HCT116 (cell line): ENCODE results near the gene COX6B2. TPM values are rescaled to one million over a fixed set of nuclear protein-coding genes. Genes with fewer than 3 reads are reported as not detected.
A peak's percentile ranks its signal among the peaks of the same experiment; 100 is the strongest.

Experiments
- ATAC-seq: fragments of 200-7000 bp; cut with Tn5 transposase; 2 replicates; pipeline ENCODE4 v1.9.1; 2020; ENCODE audit warnings: mild to moderate bottlenecking, moderate library complexity
- BruUV-seq: library from RNA; stranded (reverse); fragments of 400-500 nt; replicated peaks from 2 replicates; lab custom pipeline; 2021; lab: Mats Ljungman, UMichigan
- CTCF ChIA-PET: fragments of 300-600 bp; sonication (Branson Sonifier 250); formaldehyde crosslinking; loops from one replicate; lab custom pipeline; 2021; ENCODE audit warnings: antibody characterized with exemption; lab: Charles Lee
- POLR2A ChIA-PET: fragments of 300-600, 350-600 bp; sonication (Branson Sonifier 250); formaldehyde crosslinking; loops from one replicate; lab custom pipeline; 2021; ENCODE audit warnings: antibody characterized with exemption; lab: Charles Lee
- RAD21 ChIA-PET, 2 experiments: fragments of 300-600 bp; sonication (Branson Sonifier 250); formaldehyde crosslinking; loops; one replicate each; lab custom pipeline; 2023; ENCODE audit warnings: low total read pairs in 2 of 2; ENCODE audit not compliant: uncharacterized antibody in 2 of 2, unreplicated experiment in 2 of 2, low non-redundant PET in 1 of 2; lab: Charles Lee
- DNase-seq: peaks from one replicate; pipeline ENCODE4 v3.0.0-alpha.2; 2010; ENCODE audit warnings: low read depth, low spot score
- H2AFZ ChIP-seq: fragments of 200-600 bp; shearing (Covaris generic), sonication (generic); 2 replicates; pipeline ENCODE4 v1.6.1; 2017; ENCODE audit warnings: low read depth, mixed run types, mixed read lengths, antibody characterized with exemption, low read length; ENCODE audit not compliant: poor library complexity, severe bottlenecking
- H3K27ac ChIP-seq: 2 replicates; pipeline ENCODE4 v1.5.1; 2012; ENCODE audit warnings: low read depth, low read length
- H3K27me3 ChIP-seq: fragments of 200-600 bp; sonication (generic); 2 replicates; pipeline ENCODE4 v1.6.1; 2016; ENCODE audit warnings: mixed run types, low read length, mixed read lengths; ENCODE audit not compliant: insufficient read depth
- H3K36me3 ChIP-seq, 2 experiments: fragments of 200-500 bp in 1 of 2; fragments of 200-600 bp in 1 of 2; sonication (Bioruptor generic) in 1 of 2; sonication (generic) in 1 of 2; 2 replicates each; pipeline versions ENCODE4 v1.5.1 to v1.6.1; 2014 to 2016; ENCODE audit warnings: low read length in 2 of 2, inconsistent platforms in 1 of 2, mixed read lengths in 1 of 2, mixed run types in 1 of 2; ENCODE audit not compliant: insufficient read depth in 2 of 2, control insufficient read depth in 1 of 2
- H3K4me1 ChIP-seq, 2 experiments: fragments of 200-600 bp in 1 of 2; sonication (generic) in 1 of 2; 2 replicates each; pipeline versions ENCODE4 v1.5.1 to v1.6.1; 2012 to 2017; ENCODE audit warnings: low read length in 2 of 2, inconsistent platforms in 1 of 2, mild to moderate bottlenecking in 1 of 2, mixed read lengths in 1 of 2, mixed run types in 1 of 2, moderate library complexity in 1 of 2; ENCODE audit not compliant: insufficient read depth in 2 of 2, control insufficient read depth in 1 of 2
- H3K4me2 ChIP-seq: fragments of 200-600 bp; sonication (generic); 2 replicates; pipeline ENCODE4 v1.6.1; 2017; ENCODE audit warnings: mixed run types, low read length, mixed read lengths
- H3K4me3 ChIP-seq, 2 experiments: fragments of 200-600 bp in 1 of 2; sonication (generic) in 1 of 2; replicated peaks in 1 of 2; 2 replicates each; pipeline ENCODE4 v1.5.1; 2011 to 2016; ENCODE audit warnings: low read length in 2 of 2, control low read depth in 1 of 2, low read depth in 1 of 2, mild to moderate bottlenecking in 1 of 2, mixed read lengths in 1 of 2, mixed run types in 1 of 2
- H3K79me2 ChIP-seq: fragments of 200-600 bp; sonication (generic); 2 replicates; pipeline ENCODE4 v1.6.1; 2017; ENCODE audit warnings: mild to moderate bottlenecking, mixed run types, low read length, moderate library complexity, mixed read lengths; ENCODE audit not compliant: insufficient read depth
- H3K9ac ChIP-seq: fragments of 200-600 bp; sonication (generic); 2 replicates; pipeline ENCODE4 v1.6.1; 2016; ENCODE audit warnings: low read length, mixed read lengths
- H3K9me2 ChIP-seq: fragments of 200-600 bp; sonication (generic), shearing (Covaris generic); 2 replicates; pipeline ENCODE4 v1.6.1; 2017; ENCODE audit warnings: mixed run types, mild to moderate bottlenecking, moderate library complexity; ENCODE audit not compliant: insufficient read depth
- H3K9me3 ChIP-seq, 2 experiments: fragments of 200-500 bp in 1 of 2; fragments of 200-600 bp in 1 of 2; sonication (Bioruptor generic) in 1 of 2; sonication (generic) in 1 of 2; 2 replicates each; pipeline ENCODE4 v1.6.1; 2014 to 2017; ENCODE audit warnings: low read length in 2 of 2, mixed read lengths in 2 of 2, inconsistent platforms in 1 of 2, low read depth in 1 of 2, mild to moderate bottlenecking in 1 of 2, mixed run types in 1 of 2, moderate library complexity in 1 of 2; ENCODE audit not compliant: control insufficient read depth in 1 of 2, insufficient read depth in 1 of 2
- H4K20me1 ChIP-seq: fragments of 200-600 bp; sonication (generic), shearing (Covaris generic); 2 replicates; pipeline ENCODE4 v1.6.1; 2017; ENCODE audit warnings: mixed run types, mild to moderate bottlenecking, moderate library complexity; ENCODE audit not compliant: insufficient read depth
- CBX3 ChIP-seq: IDR thresholded peaks from 2 replicates; pipeline ENCODE4 v1.6.1; 2012; ENCODE audit warnings: low read depth
- CEBPB ChIP-seq: IDR thresholded peaks from 2 replicates; pipeline ENCODE4 v1.6.1; 2012; ENCODE audit warnings: low read depth
- CTCF ChIP-seq, 3 experiments: fragments of 200-600 bp in 1 of 3; sonication (generic) in 1 of 3; IDR thresholded peaks in 2 of 3; conservative IDR thresholded peaks in 1 of 3; 2 replicates each; pipeline ENCODE4 v1.5.1; 2012 to 2017; ENCODE audit warnings: low read depth in 2 of 3, low read length in 2 of 3, antibody characterized with exemption in 1 of 3, borderline replicate concordance in 1 of 3, control low read depth in 1 of 3, mild to moderate bottlenecking in 1 of 3, mixed read lengths in 1 of 3, mixed run types in 1 of 3, moderate library complexity in 1 of 3; ENCODE audit not compliant: insufficient read depth in 1 of 3
- ELF1 ChIP-seq: IDR thresholded peaks from 2 replicates; pipeline ENCODE4 v1.6.1; 2012; ENCODE audit warnings: low read depth, borderline replicate concordance
- FOSL1 ChIP-seq: IDR thresholded peaks from 2 replicates; pipeline ENCODE4 v1.6.1; 2012; ENCODE audit warnings: low read depth
- JUND ChIP-seq: IDR thresholded peaks from 2 replicates; pipeline ENCODE4 v1.6.1; 2012
- MAX ChIP-seq: IDR thresholded peaks from 2 replicates; pipeline ENCODE4 v1.6.1; 2012
- POLR2A ChIP-seq: IDR thresholded peaks from 2 replicates; pipeline ENCODE4 v1.7.0; 2011; ENCODE audit warnings: borderline replicate concordance; ENCODE audit not compliant: insufficient read depth, insufficient read length; ENCODE audit errors: extremely low read depth
- POLR2AphosphoS5 ChIP-seq: IDR thresholded peaks from 2 replicates; pipeline ENCODE4 v1.6.1; 2011; ENCODE audit warnings: mild to moderate bottlenecking, low read depth, low read length, moderate library complexity
- SIN3A ChIP-seq: IDR thresholded peaks from 2 replicates; pipeline ENCODE4 v1.6.1; 2012; ENCODE audit warnings: low read depth
- SRF ChIP-seq: IDR thresholded peaks from 2 replicates; pipeline ENCODE4 v1.6.1; 2012; ENCODE audit warnings: low read depth
- TCF7L2 ChIP-seq: IDR thresholded peaks from 2 replicates; pipeline ENCODE4 v1.7.0; 2011; ENCODE audit warnings: borderline replicate concordance, inconsistent platforms; ENCODE audit not compliant: insufficient read depth, insufficient read length; ENCODE audit errors: extremely low read depth
- YY1 ChIP-seq: IDR thresholded peaks from 2 replicates; pipeline ENCODE4 v1.6.1; 2011; ENCODE audit warnings: low read length, low read depth, moderate library complexity, mild to moderate bottlenecking; ENCODE audit not compliant: insufficient replicate concordance; ENCODE audit errors: extremely low read depth
- ZFX ChIP-seq: fragments of 450-650 bp; IDR thresholded peaks from 2 replicates; pipeline ENCODE4 v1.6.1; 2017
- intact Hi-C: fragments of 100-400 bp; cut with micrococcal nuclease; formaldehyde crosslinking; loops from 2 replicates; pipeline ENCODE4 v1.10.0; 2022
- total RNA-seq: library from RNA; stranded (reverse); gene quantifications from one replicate; pipeline ENCODE4 v1.2.1, GENCODE V29; 2021; ENCODE audit not compliant: unreplicated experiment
- TF ChIP-seq, protein P1 (sequence below): IDR thresholded peaks from 2 replicates; pipeline ENCODE4 v1.6.1; 2011; ENCODE audit warnings: mild to moderate bottlenecking, low read length, moderate library complexity; ENCODE audit not compliant: insufficient replicate concordance; ENCODE audit errors: extremely low read depth

COX6B2 gene
- total RNA-seq, 1 experiment from 2014 or later, result 2.4 TPM

GRCh38 chr19:55305491-55305890, 49.0 kb downstream of the COX6B2 start:
- no peak overlapping the region for H3K9ac ChIP-seq
- peaks cover 13 to 19% of the 10 kb centered on the region in 2 experiments; a peak in 3 of 4 replicates for H3K36me3 ChIP-seq
- ChIA-PET CTCF (no interaction called here), RAD21 (no interaction called here), POLR2A (no interaction called here)
- TF ChIP-seq POLR2AphosphoS5 (0 out of 2 replicates have a peak, but pooled peaks have one; percentile 30), TCF7L2 (no peak)
- H3K79me2 ChIP-seq, result no peaks in the 10 kb centered on the region
- H3K4me3 ChIP-seq, result no peak overlapping the region
- no peaks in the 10 kb centered on the region for H4K20me1 ChIP-seq
- H3K27me3 ChIP-seq, result no peaks in the 10 kb centered on the region
- no peak for DNase-seq
- intact Hi-C loops, result no loop called here
- no peak overlapping the region for H2AFZ ChIP-seq
- ATAC-seq, result peak; percentile 71
- no peaks in the 10 kb centered on the region for H3K9me3 ChIP-seq
- no peak overlapping the region for H3K27ac ChIP-seq
- peaks cover 0 to 7% of the 10 kb centered on the region in 2 experiments; a peak in 1 of 4 replicates for H3K4me1 ChIP-seq
- H3K4me2 ChIP-seq, result no peak overlapping the region
- BruUV-seq, result no TSS peak
- no peaks in the 10 kb centered on the region for H3K9me2 ChIP-seq

GRCh38 chr19:55304980-55305379, 49.5 kb downstream of the COX6B2 start:
- no TSS peak for BruUV-seq
- ChIA-PET RAD21 (no interaction called here), CTCF (no interaction called here), POLR2A (no interaction called here)
- ATAC-seq, result peak; percentile 37
- H2AFZ ChIP-seq, result no peak overlapping the region
- no peaks in the 10 kb centered on the region for H4K20me1 ChIP-seq
- H3K9ac ChIP-seq, result no peak overlapping the region
- DNase-seq, result no peak
- H3K36me3 ChIP-seq, result peaks cover 13 to 19% of the 10 kb centered on the region in 2 experiments; a peak in 3 of 4 replicates
- no peaks in the 10 kb centered on the region for H3K79me2 ChIP-seq
- H3K27ac ChIP-seq, result no peak overlapping the region
- H3K9me3 ChIP-seq, result no peaks in the 10 kb centered on the region
- no peak overlapping the region for H3K4me2 ChIP-seq
- H3K9me2 ChIP-seq, result no peaks in the 10 kb centered on the region
- no peak overlapping the region for H3K4me3 ChIP-seq
- intact Hi-C loops, result loop anchor here (5.0 kb wide), 1 partner anchor 77 kb away; the partner anchor contains the start of gene TMEM238
- no peaks in the 10 kb centered on the region for H3K27me3 ChIP-seq
- H3K4me1 ChIP-seq, result peaks cover 0 to 7% of the 10 kb centered on the region in 2 experiments; a peak in 1 of 4 replicates
- no peak for TF ChIP-seq POLR2A
- TF ChIP-seq FOSL1, result no peak
- TF ChIP-seq JUND, result no peak
- no peak for TF ChIP-seq CEBPB
- TF ChIP-seq ZFX, result no peak
- no peak for TF ChIP-seq MAX
- TF ChIP-seq CTCF (IDR thresholded peaks at IDR 0.05 in 2 of 3, conservative IDR thresholded peaks at IDR 0.05 in 1 of 3; ENCODE audit: borderline replicate concordance in 1 of 3, insufficient read depth in 1 of 3, low read depth in 2 of 3, low read length in 2 of 3), result no peak
- TF ChIP-seq, protein P1, sequence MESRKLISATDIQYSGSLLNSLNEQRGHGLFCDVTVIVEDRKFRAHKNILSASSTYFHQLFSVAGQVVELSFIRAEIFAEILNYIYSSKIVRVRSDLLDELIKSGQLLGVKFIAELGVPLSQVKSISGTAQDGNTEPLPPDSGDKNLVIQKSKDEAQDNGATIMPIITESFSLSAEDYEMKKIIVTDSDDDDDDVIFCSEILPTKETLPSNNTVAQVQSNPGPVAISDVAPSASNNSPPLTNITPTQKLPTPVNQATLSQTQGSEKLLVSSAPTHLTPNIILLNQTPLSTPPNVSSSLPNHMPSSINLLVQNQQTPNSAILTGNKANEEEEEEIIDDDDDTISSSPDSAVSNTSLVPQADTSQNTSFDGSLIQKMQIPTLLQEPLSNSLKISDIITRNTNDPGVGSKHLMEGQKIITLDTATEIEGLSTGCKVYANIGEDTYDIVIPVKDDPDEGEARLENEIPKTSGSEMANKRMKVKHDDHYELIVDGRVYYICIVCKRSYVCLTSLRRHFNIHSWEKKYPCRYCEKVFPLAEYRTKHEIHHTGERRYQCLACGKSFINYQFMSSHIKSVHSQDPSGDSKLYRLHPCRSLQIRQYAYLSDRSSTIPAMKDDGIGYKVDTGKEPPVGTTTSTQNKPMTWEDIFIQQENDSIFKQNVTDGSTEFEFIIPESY, result no peak
- no peak for TF ChIP-seq SRF
- no peak for TF ChIP-seq SIN3A
- no peak for TF ChIP-seq YY1
- no peak for TF ChIP-seq CBX3
- no peak for TF ChIP-seq ELF1
